Measurements from ENCODE around the gene MCM10.

Gene MCM10

DNA sequence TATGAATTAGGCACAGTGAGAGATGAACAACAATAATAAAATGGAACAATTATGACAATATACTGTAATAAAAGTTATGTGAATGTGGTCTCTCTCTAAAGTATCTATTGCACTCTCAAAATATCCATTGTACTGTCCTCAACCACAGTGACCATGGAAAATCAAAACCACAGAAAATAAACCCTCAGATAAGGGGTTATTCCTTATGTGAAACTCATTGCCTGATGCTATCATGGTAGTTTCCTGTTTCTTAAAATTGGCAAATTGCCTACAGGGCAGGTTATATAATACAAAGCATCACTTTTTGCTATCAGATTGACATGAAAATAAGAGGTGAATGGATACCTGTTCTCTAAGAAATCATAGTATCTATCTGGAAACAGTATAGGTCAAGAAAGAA, 3.8 kb downstream of the MCM10 start:
- no peak for DNase-seq (ENCODE audit: low read depth, low spot score)

GRCh38 chr10:13167568-13167967, 6.2 kb downstream of the MCM10 start:
- no peak for DNase-seq (ENCODE audit: low read depth, low spot score)

GRCh38 chr10:13168781-13169180, 7.4 kb downstream of the MCM10 start:
- no peak for DNase-seq (ENCODE audit: low read depth, low spot score)

DNA sequence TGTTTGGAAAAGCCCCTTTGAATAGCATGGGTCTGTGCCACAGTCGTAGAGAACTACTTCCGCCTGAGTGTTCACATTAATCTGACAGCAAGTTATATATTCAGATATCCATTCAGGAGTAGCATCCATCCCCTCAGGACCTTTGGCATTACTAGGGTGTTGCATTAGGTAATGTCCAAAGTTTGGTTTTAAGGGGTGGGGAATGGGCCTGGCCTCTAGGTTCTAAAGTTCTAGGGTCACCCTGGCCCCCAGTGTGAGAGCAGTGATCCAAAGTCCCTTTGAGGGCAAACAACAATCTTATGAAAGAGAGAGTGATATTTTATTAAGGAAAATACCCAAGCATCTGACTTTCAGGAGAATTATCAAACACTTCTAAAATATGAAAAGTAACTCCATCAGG, 12.3 kb downstream of the MCM10 start:
- DNase-seq (ENCODE audit: low read depth, low spot score) = no peak

- no peak for DNase-seq (ENCODE audit: low read depth, low spot score)
Measured at GRCh38 chr10:13180788-13181187, 19.4 kb downstream of the MCM10 start.

DNA sequence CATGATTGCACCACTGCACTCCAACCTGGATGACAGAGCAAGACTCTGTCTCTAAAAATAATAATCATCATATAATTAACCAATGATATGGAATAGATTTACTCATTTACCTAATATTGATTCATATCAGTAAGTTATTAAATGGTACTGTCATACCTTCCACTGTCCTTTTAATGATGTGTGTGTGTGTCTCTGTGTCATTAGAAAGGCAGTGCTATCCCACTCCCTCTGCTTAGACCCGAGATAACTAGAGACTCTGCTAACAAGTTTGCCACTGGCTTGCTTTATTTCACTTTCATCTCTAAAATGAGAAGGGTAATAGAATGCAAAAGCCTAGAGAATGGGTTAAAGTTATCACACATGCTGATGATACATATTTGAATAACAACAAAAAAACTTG, 21.1 kb downstream of the MCM10 start:
- no peak for DNase-seq (ENCODE audit: low read depth, low spot score)

DNA sequence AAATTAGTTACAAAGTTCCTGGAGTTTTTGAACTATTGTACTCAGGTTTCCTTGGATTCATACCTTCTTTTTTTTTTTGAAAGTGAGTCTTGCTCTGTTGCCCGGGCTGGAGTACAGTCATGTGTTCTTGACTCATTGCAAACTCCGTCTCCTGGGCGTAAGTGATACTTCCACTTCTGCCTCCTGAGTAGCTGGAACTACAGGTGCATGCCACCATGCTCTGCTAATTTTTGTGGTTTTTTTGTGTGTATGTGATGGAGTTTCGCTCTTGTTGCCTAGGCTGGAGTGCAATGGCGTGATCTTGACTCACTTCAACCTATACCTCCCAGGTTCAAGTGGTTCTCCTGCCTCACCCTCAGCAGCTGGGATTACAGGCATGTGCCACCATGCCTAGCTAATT, 22.3 kb downstream of the MCM10 start:
- DNase-seq (ENCODE audit: low read depth, low spot score) = no peak

DNA sequence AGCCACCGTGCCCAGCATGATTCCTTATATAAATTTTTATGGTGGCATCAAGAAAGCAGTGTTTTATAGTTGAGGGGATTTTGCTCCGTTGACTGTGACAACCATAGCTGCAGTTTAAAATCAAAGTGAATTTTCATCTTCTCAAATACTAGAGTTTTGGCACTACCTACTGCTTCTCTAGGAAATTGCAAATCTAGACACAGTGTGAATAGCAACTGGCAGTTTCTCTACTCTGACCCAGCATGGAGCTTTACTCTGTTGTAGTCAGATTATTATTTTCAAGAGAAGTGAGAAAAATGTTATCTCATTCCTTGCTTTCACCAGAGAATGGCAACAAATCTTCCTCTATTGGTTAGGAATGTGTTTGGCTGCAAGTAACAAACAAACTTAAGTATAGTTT, 22.9 kb downstream of the MCM10 start:
- no peak for DNase-seq (ENCODE audit: low read depth, low spot score)

DNA sequence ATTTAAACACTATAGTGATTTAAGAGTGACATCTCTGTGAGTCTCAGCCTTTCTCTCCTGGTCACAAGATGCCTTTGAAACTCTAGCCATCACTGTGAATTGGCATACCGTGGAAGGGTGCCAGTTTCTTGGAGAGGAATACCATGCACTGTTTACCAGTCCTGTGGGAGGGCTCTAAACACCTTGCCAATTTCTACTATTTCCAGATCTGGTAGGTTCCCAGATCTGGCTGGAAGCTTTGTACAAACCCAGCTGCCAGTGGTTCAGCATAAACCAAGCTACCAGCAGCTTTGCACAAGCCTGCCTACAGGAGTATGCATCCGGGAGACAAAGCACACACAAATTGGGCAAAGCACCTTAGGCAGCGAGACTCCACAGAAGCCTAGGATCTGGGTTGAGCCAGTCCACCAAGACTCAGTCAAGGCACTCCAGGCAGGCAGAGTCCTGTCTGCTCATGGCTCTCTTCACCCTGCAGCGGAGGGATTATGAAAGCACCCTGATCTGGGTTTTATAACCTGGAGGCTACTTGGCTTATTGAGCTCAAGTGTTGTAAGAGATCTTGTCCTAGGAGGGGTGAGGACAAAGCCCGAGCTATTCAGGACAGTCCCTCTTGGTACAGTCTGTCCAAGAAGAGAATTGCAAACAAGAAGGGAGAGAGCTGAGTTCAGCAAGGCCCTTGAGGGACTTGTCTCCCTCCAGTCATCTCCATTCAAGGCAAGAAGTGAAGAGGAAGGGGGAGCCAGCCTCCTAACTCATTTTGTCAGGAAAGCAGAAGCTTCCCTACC, 23.6 kb downstream of the MCM10 start:
- DNase-seq (ENCODE audit: low read depth, low spot score) = no peak

DNA sequence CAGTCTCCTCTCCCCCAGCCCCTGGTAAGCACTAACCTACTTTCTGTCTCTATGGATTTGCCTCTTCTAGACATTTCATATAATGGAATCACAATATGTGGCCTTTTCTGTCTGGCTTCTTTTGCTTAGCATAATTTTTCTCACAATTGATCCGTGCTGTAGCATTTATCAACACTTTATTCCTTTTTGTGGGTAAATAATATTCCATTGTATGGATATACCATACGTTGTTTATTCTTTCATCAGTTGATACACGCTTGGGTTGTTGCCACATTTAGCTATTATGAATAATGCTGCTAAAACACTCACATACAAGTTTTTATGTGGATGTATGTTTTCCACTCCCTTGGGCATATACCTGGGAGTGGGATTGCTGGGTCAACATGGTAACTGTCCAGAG, 25.8 kb downstream of the MCM10 start:
- DNase-seq (ENCODE audit: low read depth, low spot score) = no peak

DNA sequence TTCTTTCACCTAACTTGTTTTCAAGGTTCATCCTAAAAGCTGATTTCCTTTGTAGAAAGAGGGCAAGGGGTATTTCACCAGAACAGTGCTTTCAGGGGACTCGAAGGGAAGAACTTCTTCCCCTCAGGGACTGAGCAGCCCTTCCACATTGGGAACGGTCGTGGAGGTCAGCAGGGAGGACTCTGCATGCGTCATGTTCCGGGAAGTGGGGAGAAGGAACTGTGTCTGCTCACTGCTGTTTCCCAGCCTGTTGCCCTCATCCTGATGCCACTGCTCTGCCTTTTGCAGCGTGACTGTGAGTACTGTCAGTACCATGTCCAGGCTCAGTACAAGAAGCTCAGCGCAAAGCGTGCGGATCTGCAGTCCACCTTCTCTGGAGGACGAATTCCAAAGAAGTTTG, 27.2 kb downstream of the MCM10 start:
- no peak for DNase-seq (ENCODE audit: low read depth, low spot score)

- DNase-seq (ENCODE audit: low read depth, low spot score) = no peak
Measured at GRCh38 chr10:13189961-13190360, 28.6 kb downstream of the MCM10 start.

DNA sequence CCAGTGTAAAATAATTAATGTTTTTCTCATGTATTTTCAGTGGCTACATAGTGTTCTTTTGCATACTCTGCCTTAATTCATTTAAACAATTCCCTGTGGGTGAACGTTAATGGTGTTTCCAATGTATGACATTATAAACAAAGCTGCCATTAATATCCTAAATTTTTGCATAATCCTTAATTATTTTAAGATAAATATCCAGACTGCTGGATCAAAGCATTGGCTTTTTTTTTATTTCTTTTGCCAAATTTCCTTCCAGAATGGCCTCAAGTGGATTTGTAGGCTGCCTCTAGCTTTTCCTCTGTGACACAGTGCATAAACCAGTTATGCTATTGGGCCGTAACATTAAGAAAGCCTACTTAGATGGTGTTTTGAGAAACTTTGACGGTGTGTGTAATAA, 29.5 kb downstream of the MCM10 start:
- no peak for DNase-seq (ENCODE audit: low read depth, low spot score)

GRCh38 chr10:13191362-13191761, 30.0 kb downstream of the MCM10 start:
- DNase-seq (ENCODE audit: low read depth, low spot score) = no peak

GRCh38 chr10:13193637-13194036, 32.3 kb downstream of the MCM10 start:
- DNase-seq (ENCODE audit: low read depth, low spot score) = no peak

GRCh38 chr10:13195016-13195415, 33.7 kb downstream of the MCM10 start:
- no peak for DNase-seq (ENCODE audit: low read depth, low spot score)

- DNase-seq (ENCODE audit: low read depth, low spot score) = no peak
Measured at GRCh38 chr10:13201132-13201531, 39.8 kb downstream of the MCM10 start.

GRCh38 chr10:13206091-13206490, 44.7 kb downstream of the MCM10 start:
- no peak for DNase-seq (ENCODE audit: low read depth, low spot score)

DNA sequence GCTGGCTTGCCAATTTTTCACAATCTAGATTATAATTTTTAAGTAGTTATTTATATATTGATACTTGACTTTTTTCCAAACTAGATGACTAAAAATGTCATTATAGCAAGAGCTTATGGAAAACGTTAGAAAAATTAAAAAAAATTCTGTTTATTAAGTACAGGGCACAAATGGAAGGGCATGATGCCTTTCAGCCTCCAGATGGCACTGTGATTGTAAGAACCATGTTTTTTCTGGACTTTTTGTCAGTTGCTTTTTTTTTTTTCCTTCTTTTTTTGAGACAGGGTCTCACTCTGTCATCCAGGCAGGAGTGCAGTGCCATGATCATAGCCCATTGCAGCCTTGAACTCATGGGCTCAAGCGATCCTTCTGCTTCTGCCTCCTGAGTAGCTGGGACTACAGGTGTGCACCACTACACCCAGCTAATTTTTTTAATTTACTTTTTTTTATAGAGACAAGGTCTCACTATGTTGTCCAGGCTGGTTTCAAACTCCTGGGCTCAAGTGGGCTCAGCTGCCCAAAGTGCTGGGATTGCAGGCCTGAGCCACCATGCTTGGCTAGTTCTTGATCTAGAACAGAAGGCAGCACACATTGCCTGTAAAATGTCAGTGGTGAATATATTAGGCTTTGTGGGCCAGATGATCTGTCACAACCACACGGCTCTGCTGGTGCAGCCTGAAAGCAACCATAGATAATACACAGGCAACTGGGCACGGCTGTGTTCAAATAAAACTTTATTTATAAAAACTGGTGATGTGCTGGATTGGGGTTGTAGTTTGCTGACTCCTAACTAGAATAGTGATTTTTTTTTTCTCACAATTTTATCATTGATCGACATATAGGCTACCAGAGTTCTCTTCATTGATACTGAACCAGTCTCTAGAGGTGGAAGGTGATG, 45.4 kb downstream of the MCM10 start:
- DNase-seq (ENCODE audit: low read depth, low spot score) = no peak

GRCh38 chr10:13213163-13213562, 51.8 kb downstream of the MCM10 start:
- no peak for DNase-seq (ENCODE audit: low read depth, low spot score)

GRCh38 chr10:13218878-13219277, 57.5 kb downstream of the MCM10 start:
- DNase-seq (ENCODE audit: low read depth, low spot score) = no peak

GRCh38 chr10:13219685-13220670, 58.6 kb downstream of the MCM10 start:
- no peak for DNase-seq (ENCODE audit: low read depth, low spot score)

All from brain pericyte (primary cell).